HK-2 (cell line): ENCODE data around the gene CFAP100.

Experiments used
- DNase-seq: peaks from one replicate; pipeline ENCODE4 v3.0.0-alpha.2; 2018; ENCODE audit not compliant: unreplicated experiment

Gene CFAP100

GRCh38 chr3:126399756-126400155 is 5.0 kb downstream of the CFAP100 start:
- DNase-seq = no peak

GRCh38 chr3:126401611-126402160 is 7.0 kb downstream of the CFAP100 start:
- DNase-seq = no peak

GRCh38 chr3:126402178-126402577 is 7.5 kb downstream of the CFAP100 start:
- DNase-seq = no peak

GRCh38 chr3:126402666-126403302 is 8.1 kb downstream of the CFAP100 start:
- DNase-seq = no peak

- no peak for DNase-seq
These were observed 11.9 kb downstream of the CFAP100 start for GRCh38 chr3:126406389-126407296.

GRCh38 chr3:126407412-126408044 is 12.8 kb downstream of the CFAP100 start:
- no peak for DNase-seq

GRCh38 chr3:126408099-126408498 is 13.4 kb downstream of the CFAP100 start:
- no peak for DNase-seq

- no peak for DNase-seq
These were observed 18.4 kb downstream of the CFAP100 start for GRCh38 chr3:126412841-126413692.

GRCh38 chr3:126413693-126414080 is 19.0 kb downstream of the CFAP100 start:
- no peak for DNase-seq

GRCh38 chr3:126414406-126414805 is 19.7 kb downstream of the CFAP100 start:
- no peak for DNase-seq

GRCh38 chr3:126414961-126415660 is 20.4 kb downstream of the CFAP100 start:
- no peak for DNase-seq

- no peak for DNase-seq
These were observed 21.2 kb downstream of the CFAP100 start for GRCh38 chr3:126415661-126416591.

- no peak for DNase-seq
These were observed 22.2 kb downstream of the CFAP100 start for GRCh38 chr3:126416943-126417342.

- no peak for DNase-seq
These were observed 22.8 kb downstream of the CFAP100 start for GRCh38 chr3:126417515-126417914.

- DNase-seq = no peak
These were observed 23.3 kb downstream of the CFAP100 start for GRCh38 chr3:126417981-126418530.

GRCh38 chr3:126418661-126419131 is 24.0 kb downstream of the CFAP100 start:
- DNase-seq = no peak

GRCh38 chr3:126419151-126419703 is 24.5 kb downstream of the CFAP100 start:
- DNase-seq = no peak

- DNase-seq = no peak
These were observed 25.4 kb downstream of the CFAP100 start for GRCh38 chr3:126419886-126420786.
